Upper lobe of right lung (tissue), 1 donor: ENCODE results near the gene ADD1. TPM values are rescaled to one million over a fixed set of nuclear protein-coding genes. Genes with fewer than 3 reads are reported as not detected.
"Not testable (repeated sequence)": the region's sequence is repeated elsewhere in the genome, so short reads cannot be mapped to it uniquely, and the experiment has no call there.

ENCODE experiments used
- ATAC-seq: fragments of 200-7000 bp; cut with Tn5 transposase; one replicate; pipeline ENCODE4 v1.9.1; 2020; ENCODE audit warnings: mild to moderate bottlenecking, moderate library complexity
- DNase-seq: peaks from one replicate; pipeline ENCODE4 v3.0.0-alpha.2; 2020
- H3K27ac ChIP-seq: fragments of 200-600 bp; one replicate; pipeline ENCODE4 v1.8.0; 2022
- H3K27me3 ChIP-seq: fragments of 200-600 bp; one replicate; pipeline ENCODE4 v1.8.0; 2022; ENCODE audit warnings: mild to moderate bottlenecking
- H3K36me3 ChIP-seq: fragments of 200-600 bp; one replicate; pipeline ENCODE4 v1.8.0; 2022
- H3K4me1 ChIP-seq: fragments of 200-600 bp; one replicate; pipeline ENCODE4 v1.8.0; 2022
- H3K4me3 ChIP-seq: fragments of 200-600 bp; one replicate; pipeline ENCODE4 v1.8.0; 2022; ENCODE audit warnings: mild to moderate bottlenecking
- H3K9me3 ChIP-seq: fragments of 200-600 bp; one replicate; pipeline ENCODE4 v1.8.0; 2022
- CTCF ChIP-seq: fragments of 200-600 bp; IDR thresholded peaks from one replicate; pipeline ENCODE4 v1.8.0; 2022; ENCODE audit warnings: antibody characterized with exemption
- intact Hi-C: fragments of 100-400 bp; cut with DNase I; formaldehyde crosslinking; loops from one replicate; pipeline ENCODE4 v1.11.0; 2022
- total RNA-seq: library from RNA; stranded (reverse); fragmentation: NEBNext Ultra II Directional; extraction: Animal tissue kit (Norgen Biotek cat#: 25700); gene quantifications from one replicate; pipeline ENCODE4 v1.2.1, GENCODE V29; 2021
- donor health status: DM: no; HTN: yes; CAD: no; lungs with severe emphysema.

ADD1 gene
- total RNA-seq, 1 donor from 2014 or later: 286 TPM

GRCh38 chr4:2954358-2955185 is 110.9 kb downstream of the ADD1 start:
- Histone ChIP-seq H3K27me3 (no peaks in the 10 kb centered on the region), H3K4me3 (no peak overlapping the region), H3K27ac (peak overlapping the region; percentile 42), H3K4me1 (peaks cover 5% of the 10 kb centered on the region), H3K36me3 (peaks cover 80% of the 10 kb centered on the region), H3K9me3 (no peaks in the 10 kb centered on the region)
- intact Hi-C loops: no loop called here
- ATAC-seq (peak; percentile 61), DNase-seq (no peak)
- TF ChIP-seq CTCF: no peak

- ATAC-seq, intact Hi-C loops: not testable (repeated sequence)
Measured at GRCh38 chr4:2955186-2956044, 111.8 kb downstream of the ADD1 start.

GRCh38 chr4:2958446-2958845 is 114.8 kb downstream of the ADD1 start:
- Histone ChIP-seq H3K27ac (no peak overlapping the region), H3K4me3 (no peak overlapping the region), H3K4me1 (peaks cover 19% of the 10 kb centered on the region), H3K27me3 (no peaks in the 10 kb centered on the region), H3K9me3 (no peaks in the 10 kb centered on the region), H3K36me3 (peaks cover 41% of the 10 kb centered on the region)
- ATAC-seq (no peak), DNase-seq (no peak)
- intact Hi-C loops: no loop called here
- TF ChIP-seq CTCF: no peak

More at GRCh38 chr4:2955186-2956044, 111.8 kb downstream of the ADD1 start:
- not testable (repeated sequence) for H3K27ac ChIP-seq, H3K9me3 ChIP-seq, H3K4me3 ChIP-seq, DNase-seq, H3K4me1 ChIP-seq, H3K27me3 ChIP-seq
- H3K36me3 ChIP-seq: peaks cover 71% of the 10 kb centered on the region

GRCh38 chr4:2960450-2960849 is 116.8 kb downstream of the ADD1 start:
- ATAC-seq, H3K9me3 ChIP-seq, H3K27me3 ChIP-seq, DNase-seq, intact Hi-C loops, H3K27ac ChIP-seq, H3K4me3 ChIP-seq: not testable (repeated sequence)
- Histone ChIP-seq H3K4me1 (peaks cover 24% of the 10 kb centered on the region), H3K36me3 (peaks cover 32% of the 10 kb centered on the region)

- intact Hi-C loops: no loop called here
- no peaks in the 10 kb centered on the region for H3K27me3 ChIP-seq
- peak overlapping the region; percentile 71 for H3K4me3 ChIP-seq
- no peak for DNase-seq
- H3K36me3 ChIP-seq: peaks cover 22% of the 10 kb centered on the region
- peaks cover 24% of the 10 kb centered on the region for H3K4me1 ChIP-seq
- no peaks in the 10 kb centered on the region for H3K9me3 ChIP-seq
- TF ChIP-seq CTCF: no peak
- no peak overlapping the region for H3K27ac ChIP-seq
- no peak for ATAC-seq
Measured at GRCh38 chr4:2961421-2961810, 117.8 kb downstream of the ADD1 start.

- H3K27me3 ChIP-seq: no peaks in the 10 kb centered on the region
- DNase-seq: no peak
- intact Hi-C loops: no loop called here
- no peak for ATAC-seq
- H3K4me1 ChIP-seq: peaks cover 24% of the 10 kb centered on the region
- H3K27ac ChIP-seq: peak overlapping the region; percentile 12
- TF ChIP-seq CTCF: no peak
- H3K36me3 ChIP-seq: peaks cover 17% of the 10 kb centered on the region
- H3K4me3 ChIP-seq: peak overlapping the region; percentile 71
- no peaks in the 10 kb centered on the region for H3K9me3 ChIP-seq
Measured at GRCh38 chr4:2961811-2962441, 118.3 kb downstream of the ADD1 start.
